OCI-LY1 (cell line): Measurements from ENCODE around the gene SAC3D1.

Experiments
- H2AFZ ChIP-seq: fragments of 200-600 bp; sonication (generic), shearing (Covaris generic); 2 replicates; pipeline ENCODE4 v1.6.0; 2014; ENCODE audit warnings: antibody characterized with exemption, mild to moderate bottlenecking, low read length
- H3F3A ChIP-seq: fragments of 200-600 bp; sonication (generic), shearing (Covaris generic); 2 replicates; pipeline ENCODE4 v1.6.0; 2014; ENCODE audit warnings: mild to moderate bottlenecking, antibody characterized with exemption, low read length, moderate library complexity; ENCODE audit not compliant: insufficient read depth
- H3K27ac ChIP-seq: fragments of 200-600 bp; sonication (generic); 2 replicates; pipeline ENCODE4 v1.5.1; 2014; ENCODE audit warnings: low read length, mixed run types, mild to moderate bottlenecking, low read depth; ENCODE audit not compliant: poor library complexity, severe bottlenecking
- H3K27me3 ChIP-seq: fragments of 200-600 bp; sonication (generic); 2 replicates; pipeline ENCODE4 v1.6.0; 2014; ENCODE audit warnings: antibody characterized with exemption, mild to moderate bottlenecking, low read length, moderate library complexity; ENCODE audit not compliant: insufficient read depth
- H3K36me3 ChIP-seq: fragments of 200-600 bp; sonication (generic); 2 replicates; pipeline ENCODE4 v1.6.1; 2014; ENCODE audit warnings: mild to moderate bottlenecking, antibody characterized with exemption, low read length, moderate library complexity, mixed read lengths; ENCODE audit not compliant: insufficient read depth
- H3K4me1 ChIP-seq: fragments of 200-600 bp; sonication (generic); 2 replicates; pipeline ENCODE4 v1.5.1; 2014; ENCODE audit warnings: mild to moderate bottlenecking, low read length, moderate library complexity; ENCODE audit not compliant: insufficient read depth, severe bottlenecking
- H3K4me2 ChIP-seq: fragments of 200-600 bp; sonication (generic), shearing (Covaris generic); 2 replicates; pipeline ENCODE4 v1.6.1; 2014; ENCODE audit warnings: low read length
- H3K4me3 ChIP-seq: fragments of 200-600 bp; sonication (generic); 2 replicates; pipeline ENCODE4 v1.5.1; 2014; ENCODE audit warnings: low read length, low read depth, mild to moderate bottlenecking, mixed read lengths; ENCODE audit not compliant: poor library complexity, severe bottlenecking
- H3K79me2 ChIP-seq: fragments of 200-600 bp; shearing (Covaris generic); 2 replicates; pipeline ENCODE4 v1.6.1; 2016; ENCODE audit warnings: mixed run types, low read length, mixed read lengths; ENCODE audit not compliant: insufficient read depth
- H3K9ac ChIP-seq: fragments of 200-600 bp; sonication (generic), shearing (Covaris generic); 2 replicates; pipeline ENCODE4 v1.6.1; 2014; ENCODE audit warnings: mild to moderate bottlenecking, low read length, mixed read lengths
- H3K9me2 ChIP-seq: fragments of 200-600 bp; sonication (generic), shearing (Covaris generic); 2 replicates; pipeline ENCODE4 v1.6.1; 2014; ENCODE audit warnings: low read depth, mild to moderate bottlenecking, low read length, mixed read lengths
- H3K9me3 ChIP-seq: fragments of 200-600 bp; shearing (Covaris generic); 2 replicates; pipeline ENCODE4 v1.6.1; 2014; ENCODE audit warnings: low read length, mixed read lengths
- H4K20me1 ChIP-seq: fragments of 200-600 bp; sonication (generic), shearing (Covaris generic); 2 replicates; pipeline ENCODE4 v1.6.0; 2016; ENCODE audit warnings: mild to moderate bottlenecking, low read length; ENCODE audit not compliant: insufficient read depth
- CTCF ChIP-seq: fragments of 200-600 bp; sonication (generic), shearing (Covaris generic); IDR thresholded peaks from 2 replicates; pipeline ENCODE4 v1.5.1; 2017; ENCODE audit warnings: mild to moderate bottlenecking, antibody characterized with exemption, low read length, moderate library complexity, mixed read lengths
- EZH2 ChIP-seq: fragments of 200-600 bp; sonication (generic), shearing (Covaris generic); IDR thresholded peaks from 2 replicates; pipeline ENCODE4 v1.8.0; 2017; ENCODE audit warnings: borderline replicate concordance, mixed run types, mild to moderate bottlenecking, antibody characterized with exemption, low read length, moderate library complexity, mixed read lengths

SAC3D1 gene

GRCh38 chr11:65040847-65041622 is at the start of gene SAC3D1:
SAC3D1 (plus strand) TSS chr11:65041210; CDS start chr11:65041293, 83 bp downstream.
- Histone ChIP-seq H3K36me3 (peaks cover 24% of the 10 kb centered on the region), H3K9ac (peak within 1 kb of the TSS; percentile 72), H4K20me1 (no peaks in the 10 kb centered on the region), H3K4me2 (peak within 1 kb of the TSS; percentile 85), H3F3A (no peaks in the 10 kb centered on the region), H3K27me3 (no peaks in the 10 kb centered on the region), H3K79me2 (no peaks in the 10 kb centered on the region), H3K9me2 (no peaks in the 10 kb centered on the region), H3K27ac (peak within 1 kb of the TSS; percentile 85), H3K9me3 (no peaks in the 10 kb centered on the region), H3K4me1 (peaks cover 25% of the 10 kb centered on the region), H2AFZ (peak within 1 kb of the TSS; percentile 94; the same call in 1 of the 2 replicates), H3K4me3 (peak within 1 kb of the TSS; percentile 80)
- TF ChIP-seq CTCF (no peak), EZH2 (no peak)

- no peak overlapping the region for H2AFZ ChIP-seq
- H3K4me2 ChIP-seq: no peak overlapping the region
- peaks cover 16% of the 10 kb centered on the region for H3K4me1 ChIP-seq
- H3F3A ChIP-seq: no peaks in the 10 kb centered on the region
- no peaks in the 10 kb centered on the region for H3K36me3 ChIP-seq
- H3K79me2 ChIP-seq: no peaks in the 10 kb centered on the region
- TF ChIP-seq CTCF (no peak), EZH2 (no peak)
- H3K4me3 ChIP-seq: no peak overlapping the region
- H4K20me1 ChIP-seq: no peaks in the 10 kb centered on the region
- H3K27ac ChIP-seq: no peak overlapping the region
- no peaks in the 10 kb centered on the region for H3K27me3 ChIP-seq
- no peaks in the 10 kb centered on the region for H3K9me3 ChIP-seq
- no peaks in the 10 kb centered on the region for H3K9me2 ChIP-seq
- H3K9ac ChIP-seq: no peak overlapping the region
Measured at GRCh38 chr11:64994318-64994717, 46.7 kb upstream of the SAC3D1 start.

GRCh38 chr11:64996327-64996709 is 44.7 kb upstream of the SAC3D1 start:
- H3F3A ChIP-seq: no peaks in the 10 kb centered on the region
- H2AFZ ChIP-seq: no peak overlapping the region
- H3K9ac ChIP-seq: no peak overlapping the region
- H3K9me3 ChIP-seq: no peaks in the 10 kb centered on the region
- H3K4me2 ChIP-seq: no peak overlapping the region
- no peaks in the 10 kb centered on the region for H3K79me2 ChIP-seq
- no peaks in the 10 kb centered on the region for H3K9me2 ChIP-seq
- TF ChIP-seq EZH2: no peak
- no peaks in the 10 kb centered on the region for H3K4me1 ChIP-seq
- H3K36me3 ChIP-seq: no peaks in the 10 kb centered on the region
- H3K4me3 ChIP-seq: no peak overlapping the region
- no peaks in the 10 kb centered on the region for H3K27me3 ChIP-seq
- H4K20me1 ChIP-seq: no peaks in the 10 kb centered on the region
- H3K27ac ChIP-seq: no peak overlapping the region
